Keratinocyte (primary cell): ENCODE results near the gene CREB3L1.

Experiments used
- CTCF ChIP-seq, 3 experiments: IDR thresholded peaks in 1 of 3; conservative IDR thresholded peaks in 1 of 3; optimal IDR thresholded peaks in 1 of 3; 2 replicates in 2 of 3; 3 replicates in 1 of 3; pipeline versions ENCODE3 to v1.5.1; 2011; ENCODE audit warnings: low read length in 3 of 3, mild to moderate bottlenecking in 3 of 3, moderate library complexity in 2 of 3, control low read depth in 1 of 3, inconsistent platforms in 1 of 3; ENCODE audit not compliant: insufficient read depth in 2 of 3; ENCODE audit errors: extremely low read depth in 1 of 3
- EZH2 ChIP-seq: IDR thresholded peaks from one replicate; pipeline ENCODE4 v1.6.1; 2012; ENCODE audit warnings: inconsistent platforms, mild to moderate bottlenecking, low read length, moderate library complexity

- TF ChIP-seq CTCF (optimal IDR thresholded peaks at IDR 0.05 in 1 of 3, IDR thresholded peaks at IDR 0.05 in 1 of 3, conservative IDR thresholded peaks at IDR 0.05 in 1 of 3; ENCODE audit: extremely low read depth in 1 of 3, insufficient read depth in 2 of 3, low read length in 3 of 3) = no peak
- TF ChIP-seq EZH2 = no peak
These were observed 44.3 kb downstream of the CREB3L1 start for GRCh38 chr11:46321757-46322156.
